IMR-90 (cell line): Measurements from ENCODE around the gene IPMK. TPM values are rescaled to one million over a fixed set of nuclear protein-coding genes. Genes with fewer than 3 reads are reported as not detected.

ENCODE experiments used
- ATAC-seq: fragments of 200-7000 bp; cut with Tn5 transposase; 2 replicates; pipeline ENCODE4 v1.9.1; 2020; ENCODE audit warnings: low read depth, mild to moderate bottlenecking, moderate library complexity
- BruUV-seq: library from RNA; stranded (reverse); fragments of 400-500 nt; replicated peaks from 2 replicates; lab custom pipeline; 2021; lab: Mats Ljungman, UMichigan
- CTCF ChIA-PET: fragments of 300-600 bp; formaldehyde crosslinking; extraction: SDS; loops from one replicate; lab custom pipeline; 2021; ENCODE audit warnings: antibody characterized with exemption; lab: Yijun Ruan, JAX
- POLR2A ChIA-PET: fragments of 300-600 bp; sonication (Branson Sonifier 250); formaldehyde crosslinking; loops from one replicate; lab custom pipeline; 2022; ENCODE audit warnings: antibody characterized with exemption; ENCODE audit not compliant: unreplicated experiment; lab: Charles Lee
- DNase-seq: peaks from one replicate; pipeline ENCODE4 v3.0.0; 2013
- H2AFZ ChIP-seq: replicated peaks from 2 replicates; pipeline ENCODE3; 2013; ENCODE audit warnings: low read length, mild to moderate bottlenecking; ENCODE audit not compliant: poor library complexity
- H2AK5ac ChIP-seq: 2 replicates; pipeline ENCODE4 v1.6.1; 2013; ENCODE audit warnings: low read depth, low read length, inconsistent platforms
- H2AK9ac ChIP-seq: replicated peaks from 2 replicates; pipeline ENCODE3; 2013; ENCODE audit warnings: mild to moderate bottlenecking, low read depth, low read length, moderate library complexity; ENCODE audit not compliant: poor library complexity
- H2BK120ac ChIP-seq: 2 replicates; pipeline ENCODE4 v1.6.1; 2013; ENCODE audit warnings: low read depth, low read length, inconsistent platforms
- H2BK15ac ChIP-seq: 3 replicates; pipeline ENCODE4 v1.6.1; 2013; ENCODE audit warnings: low read depth, low read length, inconsistent platforms
- H2BK20ac ChIP-seq: 2 replicates; pipeline ENCODE4 v1.6.1; 2013; ENCODE audit warnings: low read depth, mild to moderate bottlenecking, inconsistent platforms, low read length, moderate library complexity
- H2BK5ac ChIP-seq: 2 replicates; pipeline ENCODE4 v1.6.1; 2013; ENCODE audit warnings: mild to moderate bottlenecking, low read depth, low read length, inconsistent platforms; ENCODE audit not compliant: poor library complexity, severe bottlenecking
- H3K14ac ChIP-seq: replicated peaks from 2 replicates; pipeline ENCODE4 v1.6.1; 2013; ENCODE audit warnings: low read depth, low read length, inconsistent platforms
- H3K18ac ChIP-seq: 2 replicates; pipeline ENCODE4 v1.6.1; 2013; ENCODE audit warnings: low read depth, low read length, control low read depth
- H3K23ac ChIP-seq: 2 replicates; pipeline ENCODE4 v1.6.1; 2013; ENCODE audit warnings: low read depth, low read length, inconsistent platforms
- H3K27ac ChIP-seq: 2 replicates; pipeline ENCODE4 v1.5.1; 2013; ENCODE audit warnings: mild to moderate bottlenecking, control low read depth, low read length; ENCODE audit not compliant: insufficient read depth
- H3K27me3 ChIP-seq: 2 replicates; pipeline ENCODE4 v1.6.1; 2013; ENCODE audit warnings: low read length; ENCODE audit not compliant: control insufficient read depth, insufficient read depth
- H3K36me3 ChIP-seq: 2 replicates; pipeline ENCODE4 v1.6.1; 2013; ENCODE audit warnings: low read length, mixed read lengths; ENCODE audit not compliant: control insufficient read depth, insufficient read depth
- H3K4ac ChIP-seq: 2 replicates; pipeline ENCODE4 v1.6.1; 2013; ENCODE audit warnings: low read depth, low read length, inconsistent platforms
- H3K4me1 ChIP-seq: 2 replicates; pipeline ENCODE4 v1.6.1; 2013; ENCODE audit warnings: low read length, mixed read lengths; ENCODE audit not compliant: control insufficient read depth, insufficient read depth
- H3K4me2 ChIP-seq: 2 replicates; pipeline ENCODE4 v1.6.1; 2013; ENCODE audit warnings: low read depth, mild to moderate bottlenecking, control low read depth, low read length, moderate library complexity
- H3K4me3 ChIP-seq: 2 replicates; pipeline ENCODE4 v1.5.1; 2013; ENCODE audit warnings: low read depth, mild to moderate bottlenecking, control low read depth, low read length, moderate library complexity; ENCODE audit not compliant: insufficient read depth
- H3K56ac ChIP-seq: 2 replicates; pipeline ENCODE4 v1.6.1; 2013; ENCODE audit warnings: low read length, inconsistent platforms; ENCODE audit not compliant: insufficient read depth; ENCODE audit errors: extremely low read depth
- H3K79me1 ChIP-seq, 2 experiments: 2 replicates each; pipeline ENCODE4 v1.6.1; 2013; ENCODE audit warnings: low read length in 2 of 2, inconsistent platforms in 1 of 2, low read depth in 1 of 2
- H3K9ac ChIP-seq: 2 replicates; pipeline ENCODE4 v1.6.1; 2013; ENCODE audit warnings: low read depth, low read length, control low read depth
- H3K9me1 ChIP-seq: 2 replicates; pipeline ENCODE4 v1.6.1; 2013; ENCODE audit warnings: low read length, inconsistent platforms; ENCODE audit not compliant: insufficient read depth
- H3K9me3 ChIP-seq: 2 replicates; pipeline ENCODE4 v1.6.1; 2013; ENCODE audit warnings: low read length; ENCODE audit not compliant: control insufficient read depth, insufficient read depth
- H4K20me1 ChIP-seq: 2 replicates; pipeline ENCODE4 v1.6.1; 2013; ENCODE audit warnings: low read length, inconsistent platforms; ENCODE audit not compliant: insufficient read depth
- H4K5ac ChIP-seq: 2 replicates; pipeline ENCODE4 v1.6.1; 2013; ENCODE audit warnings: mild to moderate bottlenecking, low read depth, low read length, control low read depth
- H4K8ac ChIP-seq, 2 experiments: 2 replicates each; pipeline ENCODE4 v1.6.1; 2013; ENCODE audit warnings: low read depth in 2 of 2, low read length in 2 of 2, control low read depth in 1 of 2, inconsistent platforms in 1 of 2
- H4K91ac ChIP-seq: 2 replicates; pipeline ENCODE4 v1.6.1; 2013; ENCODE audit warnings: low read depth, low read length, inconsistent platforms; ENCODE audit not compliant: insufficient read depth
- BHLHE40 ChIP-seq: fragments of 150-350 bp; IDR thresholded peaks from 2 replicates; pipeline ENCODE4 v1.6.1; 2016; ENCODE audit warnings: mild to moderate bottlenecking, low read depth, low read length
- CEBPB ChIP-seq: IDR thresholded peaks from 2 replicates; pipeline ENCODE4 v1.6.1; 2012; ENCODE audit warnings: low read depth, low read length, improper control_type of control experiment
- FOS ChIP-seq: fragments of 150-350 bp; IDR thresholded peaks from 2 replicates; pipeline ENCODE4 v1.6.1; 2016; ENCODE audit warnings: low read depth, low read length
- MAFK ChIP-seq: IDR thresholded peaks from 2 replicates; pipeline ENCODE4 v1.6.1; 2012; ENCODE audit warnings: low read depth, low read length, improper control_type of control experiment
- NFE2L2 ChIP-seq: fragments of 150-350 bp; IDR thresholded peaks from 2 replicates; pipeline ENCODE4 v1.6.1; 2016; ENCODE audit warnings: low read depth, mild to moderate bottlenecking, low read length
- POLR2A ChIP-seq: IDR thresholded peaks from 2 replicates; pipeline ENCODE4 v1.6.1; 2012; ENCODE audit warnings: mild to moderate bottlenecking, low read depth, low read length
- RAD21 ChIP-seq: IDR thresholded peaks from 2 replicates; pipeline ENCODE4 v1.6.1; 2012; ENCODE audit warnings: low read length, improper control_type of control experiment
- RCOR1 ChIP-seq: IDR thresholded peaks from 2 replicates; pipeline ENCODE4 v1.6.1; 2012; ENCODE audit warnings: mild to moderate bottlenecking, low read length, improper control_type of control experiment; ENCODE audit not compliant: insufficient replicate concordance
- RFX5 ChIP-seq: IDR thresholded peaks from 2 replicates; pipeline ENCODE4 v1.8.0; 2012; ENCODE audit warnings: low read depth, mild to moderate bottlenecking, low read length, moderate library complexity
- SMC3 ChIP-seq: fragments of 150-350 bp; IDR thresholded peaks from 2 replicates; pipeline ENCODE4 v1.6.1; 2016; ENCODE audit warnings: low read depth, mild to moderate bottlenecking, antibody characterized with exemption, low read length, moderate library complexity
- WGBS, 2 experiments: methylation state at CpG; one replicate each; pipeline versions ENCODE4 v1.1.5 to v1.1.7; 2013; ENCODE audit warnings: missing lambda C conversion rate in 2 of 2; ENCODE audit not compliant: insufficient read length in 1 of 2; ENCODE audit errors: extremely low coverage in 2 of 2; 5-methylcytosine and 5-hydroxymethylcytosine counted together
- dilution Hi-C: fragments of 300-500 bp; cut with HindIII; formaldehyde crosslinking; loops from one replicate; pipeline ENCODE4 v1.14.3; 2018; ENCODE audit warnings: low sequenced_read_pairs; ENCODE audit not compliant: unreplicated experiment
- in situ Hi-C: fragments of 300-500 bp; cut with MboI; formaldehyde crosslinking; loops from 3 replicates; pipeline ENCODE4 v1.14.3; 2019; ENCODE audit warnings: low sequenced_read_pairs, inconsistent platforms, mixed read lengths
- intact Hi-C: fragments of 100-400 bp; cut with micrococcal nuclease; formaldehyde crosslinking; loops from 2 replicates; pipeline ENCODE4 v1.10.0; 2022
- polyA plus RNA-seq, 3 experiments: library from polyadenylated mRNA; depleted of rRNA; stranded (reverse); fragments of >200 nt; gene quantifications; 2 replicates each; pipeline ENCODE4 v1.2.3, GENCODE V29; 2012; ENCODE audit warnings: low replicate concordance in 1 of 3
- total RNA-seq: library from RNA; depleted of rRNA; stranded (reverse); fragments of >200 nt; gene quantifications from 2 replicates; pipeline ENCODE4 v1.2.3, GENCODE V29; 2012
- TF ChIP-seq, protein P1 (sequence below): fragments of 150-350 bp; IDR thresholded peaks from 2 replicates; pipeline ENCODE4 v1.6.1; 2017; ENCODE audit warnings: mild to moderate bottlenecking, antibody characterized with exemption, low read length, low read depth
- TF ChIP-seq, protein P2 (sequence below): fragments of 150-350 bp; IDR thresholded peaks from 2 replicates; pipeline ENCODE4 v1.6.1; 2016; ENCODE audit warnings: low read depth, mild to moderate bottlenecking, low read length, moderate library complexity, borderline replicate concordance
- TF ChIP-seq, protein P3 (sequence below): conservative IDR thresholded peaks from 2 replicates; pipeline ENCODE4 v1.5.1; 2012; ENCODE audit warnings: mild to moderate bottlenecking, low read depth, low read length, improper control_type of control experiment

The IPMK gene
- total and polyA plus RNA-seq, 2 of the 4 experiments (the other 2 are of a cell fraction) = 0.89 to 2.0 TPM

DNA sequence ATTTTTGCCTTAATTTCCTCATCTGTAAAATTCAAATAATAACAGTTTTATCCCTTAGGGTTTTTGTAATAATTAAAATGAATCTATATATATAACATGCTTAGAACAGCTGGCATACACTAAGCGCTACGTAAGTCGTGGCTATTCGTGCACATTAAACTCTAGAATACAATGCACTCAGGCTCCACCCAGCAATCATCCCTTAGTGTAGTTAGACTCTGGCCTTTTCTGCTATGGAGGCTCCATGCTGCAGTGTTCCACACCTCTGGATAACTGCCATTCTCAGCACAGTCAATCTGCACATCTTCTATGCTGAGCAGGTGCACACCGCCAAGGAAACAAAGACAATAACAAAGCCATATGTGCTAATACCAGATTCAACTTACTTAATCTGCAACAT is 92.9 kb downstream of the IPMK start:
- POLR2A ChIA-PET = interaction anchor here (0.6 kb wide), 1 partner anchor 117 kb away, joined by 3 read pairs; no protein-coding TSS in a partner anchor
- Histone ChIP-seq H4K5ac (no peak overlapping the region), H2BK120ac (no peak overlapping the region), H3K4me1 (no peaks in the 10 kb centered on the region), H3K4me2 (no peak overlapping the region), H2BK15ac (no peak overlapping the region), H2BK5ac (no peak overlapping the region), H3K56ac (no peak overlapping the region), H2AK5ac (no peak overlapping the region), H3K18ac (no peak overlapping the region), H3K27me3 (0 out of 2 replicates have a peak, but pooled peaks cover 1% of the 10 kb centered on the region), H3K23ac (no peak overlapping the region), H4K8ac (no peak overlapping the region), H4K20me1 (no peaks in the 10 kb centered on the region; the same call in 1 of the 2 replicates), H2BK20ac (no peak overlapping the region), H3K14ac (no peak overlapping the region), H3K36me3 (no peaks in the 10 kb centered on the region), H2AFZ (no peak overlapping the region), H2AK9ac (no peak overlapping the region), H3K9me1 (no peaks in the 10 kb centered on the region), H3K4me3 (no peak overlapping the region), H3K9ac (no peak overlapping the region), H3K79me1 (no peaks in the 10 kb centered on the region), H3K9me3 (no peaks in the 10 kb centered on the region), H3K27ac (no peak overlapping the region), H4K91ac (no peak overlapping the region), H3K4ac (no peak overlapping the region)
- CTCF ChIA-PET = no interaction called here
- intact Hi-C loops (no loop called here), in situ Hi-C loops (no loop called here), dilution Hi-C loops (loop anchor here (25.0 kb wide), 1 partner anchor 137 kb away; no protein-coding TSS in a partner anchor)
- TF ChIP-seq, protein P1, sequence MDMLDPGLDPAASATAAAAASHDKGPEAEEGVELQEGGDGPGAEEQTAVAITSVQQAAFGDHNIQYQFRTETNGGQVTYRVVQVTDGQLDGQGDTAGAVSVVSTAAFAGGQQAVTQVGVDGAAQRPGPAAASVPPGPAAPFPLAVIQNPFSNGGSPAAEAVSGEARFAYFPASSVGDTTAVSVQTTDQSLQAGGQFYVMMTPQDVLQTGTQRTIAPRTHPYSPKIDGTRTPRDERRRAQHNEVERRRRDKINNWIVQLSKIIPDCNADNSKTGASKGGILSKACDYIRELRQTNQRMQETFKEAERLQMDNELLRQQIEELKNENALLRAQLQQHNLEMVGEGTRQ = no peak
- TF ChIP-seq, protein P2, sequence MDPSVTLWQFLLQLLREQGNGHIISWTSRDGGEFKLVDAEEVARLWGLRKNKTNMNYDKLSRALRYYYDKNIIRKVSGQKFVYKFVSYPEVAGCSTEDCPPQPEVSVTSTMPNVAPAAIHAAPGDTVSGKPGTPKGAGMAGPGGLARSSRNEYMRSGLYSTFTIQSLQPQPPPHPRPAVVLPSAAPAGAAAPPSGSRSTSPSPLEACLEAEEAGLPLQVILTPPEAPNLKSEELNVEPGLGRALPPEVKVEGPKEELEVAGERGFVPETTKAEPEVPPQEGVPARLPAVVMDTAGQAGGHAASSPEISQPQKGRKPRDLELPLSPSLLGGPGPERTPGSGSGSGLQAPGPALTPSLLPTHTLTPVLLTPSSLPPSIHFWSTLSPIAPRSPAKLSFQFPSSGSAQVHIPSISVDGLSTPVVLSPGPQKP = no peak
- TF ChIP-seq BHLHE40 = no peak
- no peak for TF ChIP-seq RAD21
- TF ChIP-seq, protein P3, sequence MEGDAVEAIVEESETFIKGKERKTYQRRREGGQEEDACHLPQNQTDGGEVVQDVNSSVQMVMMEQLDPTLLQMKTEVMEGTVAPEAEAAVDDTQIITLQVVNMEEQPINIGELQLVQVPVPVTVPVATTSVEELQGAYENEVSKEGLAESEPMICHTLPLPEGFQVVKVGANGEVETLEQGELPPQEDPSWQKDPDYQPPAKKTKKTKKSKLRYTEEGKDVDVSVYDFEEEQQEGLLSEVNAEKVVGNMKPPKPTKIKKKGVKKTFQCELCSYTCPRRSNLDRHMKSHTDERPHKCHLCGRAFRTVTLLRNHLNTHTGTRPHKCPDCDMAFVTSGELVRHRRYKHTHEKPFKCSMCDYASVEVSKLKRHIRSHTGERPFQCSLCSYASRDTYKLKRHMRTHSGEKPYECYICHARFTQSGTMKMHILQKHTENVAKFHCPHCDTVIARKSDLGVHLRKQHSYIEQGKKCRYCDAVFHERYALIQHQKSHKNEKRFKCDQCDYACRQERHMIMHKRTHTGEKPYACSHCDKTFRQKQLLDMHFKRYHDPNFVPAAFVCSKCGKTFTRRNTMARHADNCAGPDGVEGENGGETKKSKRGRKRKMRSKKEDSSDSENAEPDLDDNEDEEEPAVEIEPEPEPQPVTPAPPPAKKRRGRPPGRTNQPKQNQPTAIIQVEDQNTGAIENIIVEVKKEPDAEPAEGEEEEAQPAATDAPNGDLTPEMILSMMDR = no peak
- TF ChIP-seq NFE2L2 = no peak
- TF ChIP-seq RCOR1 = no peak
- TF ChIP-seq RFX5 = no peak
- no peak for TF ChIP-seq FOS
- TF ChIP-seq MAFK = no peak
- no peak for TF ChIP-seq SMC3
- no peak for TF ChIP-seq CEBPB
- TF ChIP-seq POLR2A = no peak
- ATAC-seq = no peak
- WGBS, 2 experiments = no CpG with 5 or more reads among the region's 5 CpGs
- BruUV-seq = no TSS peak
- no peak for DNase-seq
